GM21619 (cell line): Measurements from ENCODE around the gene PASK.

Source experiments
- ATAC-seq: cut with Tn5 transposase; IDR thresholded peaks from one replicate; pipeline ENCODE4 v1.9.1; 2021; ENCODE audit not compliant: unreplicated experiment

The PASK gene

GRCh38 chr2:241149925-241150659, 820 bp upstream of the PASK start, which contains the start of gene PPP1R7:
TSS of gene PPP1R7 (plus strand) at chr2:241150467. CDS start at chr2:241150496, 29 bp downstream.
- peak; percentile 66 for ATAC-seq

GRCh38 chr2:241149675-241149924, 328 bp upstream of the PASK start:
- ATAC-seq = peak; percentile 8

GRCh38 chr2:241148239-241148638, 1.0 kb downstream of the PASK start:
- ATAC-seq = no peak

- no peak for ATAC-seq
Measured at GRCh38 chr2:241147336-241147735, 1.9 kb downstream of the PASK start.

GRCh38 chr2:241146286-241146685, 3.0 kb downstream of the PASK start:
- ATAC-seq = no peak

- ATAC-seq = no peak
Measured at GRCh38 chr2:241142593-241142992, 6.7 kb downstream of the PASK start.

GRCh38 chr2:241142063-241142462, 7.2 kb downstream of the PASK start:
- ATAC-seq = no peak

- ATAC-seq = no peak
Measured at GRCh38 chr2:241141214-241141770, 8.0 kb downstream of the PASK start.

GRCh38 chr2:241140445-241140840, 8.8 kb downstream of the PASK start:
- ATAC-seq = no peak

GRCh38 chr2:241139531-241140444, 9.5 kb downstream of the PASK start:
- no peak for ATAC-seq

- ATAC-seq = no peak
Measured at GRCh38 chr2:241138471-241138870, 10.8 kb downstream of the PASK start.

- no peak for ATAC-seq
Measured at GRCh38 chr2:241137276-241138190, 11.7 kb downstream of the PASK start.

- no peak for ATAC-seq
Measured at GRCh38 chr2:241136661-241137260, 12.5 kb downstream of the PASK start.

GRCh38 chr2:241136191-241136590, 13.1 kb downstream of the PASK start:
- no peak for ATAC-seq

GRCh38 chr2:241135737-241136136, 13.5 kb downstream of the PASK start:
- no peak for ATAC-seq

- no peak for ATAC-seq
Measured at GRCh38 chr2:241134711-241135110, 14.6 kb downstream of the PASK start.

- no peak for ATAC-seq
Measured at GRCh38 chr2:241133436-241133820, 15.8 kb downstream of the PASK start.

- ATAC-seq = no peak
Measured at GRCh38 chr2:241132538-241133435, 16.5 kb downstream of the PASK start.

- no peak for ATAC-seq
Measured at GRCh38 chr2:241131531-241131930, 17.7 kb downstream of the PASK start.

- ATAC-seq = no peak
Measured at GRCh38 chr2:241130316-241130715, 19.0 kb downstream of the PASK start.
